HepG2 (cell line): ENCODE data around the gene ZNF575. TPM values are rescaled to one million over a fixed set of nuclear protein-coding genes. Genes with fewer than 3 reads are reported as not detected.

Source experiments
- ATAC-seq: fragments of 200-7000 bp; cut with Tn5 transposase; 3 replicates; pipeline ENCODE4 v1.9.1; 2020; ENCODE audit warnings: mild to moderate bottlenecking, moderate library complexity
- BruUV-seq: library from RNA; stranded (reverse); fragments of 400-500 nt; replicated peaks from 2 replicates; lab custom pipeline; 2021; lab: Mats Ljungman, UMichigan
- CTCF ChIA-PET: fragments of 300-600 bp; formaldehyde crosslinking; extraction: SDS; loops from one replicate; lab custom pipeline; 2021; ENCODE audit warnings: low total read pairs, inconsistent platforms, low intra/inter-chr PET ratio; lab: Yijun Ruan, JAX
- POLR2A ChIA-PET: fragments of 350-600 bp; sonication (Branson Sonifier 250); formaldehyde crosslinking; loops from one replicate; lab custom pipeline; 2020; ENCODE audit warnings: antibody characterized with exemption, inconsistent platforms; lab: Yijun Ruan, JAX
- DNase-seq: peaks from one replicate; pipeline ENCODE4 v3.0.0-alpha.2; 2015; ENCODE audit warnings: low spot score
- FAIRE-seq: peaks from 3 replicates; lab custom pipeline; 2011; peaks lifted over from hg19 to GRCh38; lab: Jason Lieb, UNC
- H2AFZ ChIP-seq: one replicate; pipeline ENCODE4 v1.6.1; 2011; ENCODE audit warnings: low read length, inconsistent platforms
- H3K27ac ChIP-seq: fragments of 300-600 bp; 3 replicates; pipeline ENCODE4 v1.8.0; 2011; ENCODE audit warnings: mixed run types, mild to moderate bottlenecking, mixed read lengths, low read length, inconsistent platforms; ENCODE audit not compliant: insufficient read depth; ENCODE audit errors: extremely low read length
- H3K27me3 ChIP-seq, 2 experiments: fragments of 200-600 bp in 1 of 2; 2 replicates in 1 of 2; 3 replicates in 1 of 2; pipeline versions ENCODE4 v1.6.0 to v1.8.0; 2011; ENCODE audit warnings: low read length in 2 of 2, mild to moderate bottlenecking in 2 of 2, moderate library complexity in 2 of 2, inconsistent platforms in 1 of 2; ENCODE audit not compliant: insufficient read depth in 2 of 2, control insufficient read depth in 1 of 2
- H3K36me3 ChIP-seq, 2 experiments: fragments of 200-600 bp in 1 of 2; replicated peaks in 1 of 2; 2 replicates in 1 of 2; 3 replicates in 1 of 2; pipeline versions ENCODE4 v1.5.1 to v1.8.0; 2011; ENCODE audit warnings: low read length in 2 of 2, inconsistent platforms in 1 of 2; ENCODE audit not compliant: insufficient read depth in 2 of 2, control insufficient read depth in 1 of 2
- H3K4me1 ChIP-seq: 2 replicates; pipeline ENCODE4 v1.5.1; 2012; ENCODE audit warnings: low read length, inconsistent platforms; ENCODE audit not compliant: insufficient read depth
- H3K4me2 ChIP-seq: 2 replicates; pipeline ENCODE4 v1.6.0; 2011; ENCODE audit warnings: low read depth, low read length, inconsistent platforms
- H3K4me3 ChIP-seq, 3 experiments: fragments of 200-600 bp in 1 of 3; sonication (generic), shearing (Covaris generic) in 1 of 3; replicated peaks in 1 of 3; 2 replicates each; pipeline ENCODE4 v1.5.1; 2011 to 2016; ENCODE audit warnings: low read length in 3 of 3, inconsistent platforms in 2 of 3, low read depth in 2 of 3, mild to moderate bottlenecking in 2 of 3, control low read depth in 1 of 3, mixed read lengths in 1 of 3; ENCODE audit not compliant: insufficient read depth in 1 of 3
- H3K79me2 ChIP-seq: one replicate; pipeline ENCODE4 v1.6.1; 2011; ENCODE audit warnings: low read length, inconsistent platforms; ENCODE audit not compliant: insufficient read depth
- H3K9ac ChIP-seq: 2 replicates; pipeline ENCODE4 v1.6.0; 2011; ENCODE audit warnings: mild to moderate bottlenecking, low read depth, low read length, inconsistent platforms; ENCODE audit not compliant: insufficient read depth
- H3K9me3 ChIP-seq: 2 replicates; pipeline ENCODE4 v1.5.1; 2012; ENCODE audit warnings: mild to moderate bottlenecking, low read length
- H4K20me1 ChIP-seq: 2 replicates; pipeline ENCODE4 v1.6.0; 2011; ENCODE audit warnings: inconsistent platforms, mild to moderate bottlenecking, low read length, moderate library complexity; ENCODE audit not compliant: insufficient read depth
- ISL2 ChIP-seq: sonication (generic); formaldehyde crosslinking; IDR thresholded peaks from 2 replicates; pipeline ENCODE4 v1.5.0; 2020; ENCODE audit warnings: missing genetic modification reagents
- MED1 ChIP-seq: sonication (generic); formaldehyde crosslinking; IDR thresholded peaks from 2 replicates; pipeline ENCODE4 v1.4.0; 2020; ENCODE audit warnings: missing genetic modification reagents
- PAX8 ChIP-seq: sonication (generic); formaldehyde crosslinking; IDR thresholded peaks from 2 replicates; pipeline ENCODE4 v1.8.0; 2022; ENCODE audit warnings: mild to moderate bottlenecking, missing genetic modification reagents, borderline replicate concordance
- POLR2A ChIP-seq, 2 experiments: IDR thresholded peaks; 2 replicates each; pipeline ENCODE4 v1.6.1; 2011; ENCODE audit warnings: low read depth in 2 of 2, low read length in 2 of 2, mild to moderate bottlenecking in 1 of 2, moderate library complexity in 1 of 2; ENCODE audit not compliant: insufficient read depth in 1 of 2
- RNF2 ChIP-seq: fragments of 450-650 bp; conservative IDR thresholded peaks from 2 replicates; pipeline ENCODE4 v1.6.1; 2016; ENCODE audit warnings: low read depth
- SMAD1 ChIP-seq: sonication (generic); formaldehyde crosslinking; IDR thresholded peaks from 2 replicates; pipeline ENCODE4 v1.4.0; 2020; ENCODE audit warnings: missing genetic modification reagents, low read depth, mild to moderate bottlenecking, borderline replicate concordance
- SP5 ChIP-seq: IDR thresholded peaks from 2 replicates; pipeline ENCODE4 v1.6.1; 2016; ENCODE audit warnings: low read depth, borderline replicate concordance
- ZNF205 ChIP-seq: IDR thresholded peaks from 2 replicates; pipeline ENCODE4 v1.6.1; 2018; ENCODE audit warnings: missing biosample characterization, missing genetic modification reagents
- ZNF878 ChIP-seq: sonication (generic); formaldehyde crosslinking; IDR thresholded peaks from 2 replicates; pipeline ENCODE4 v1.8.1; 2023; ENCODE audit warnings: mild to moderate bottlenecking, missing genetic modification reagents, moderate library complexity
- ZSCAN30 ChIP-seq: sonication (generic); formaldehyde crosslinking; IDR thresholded peaks from 2 replicates; pipeline ENCODE4 v1.5.0; 2020; ENCODE audit warnings: mild to moderate bottlenecking, missing genetic modification reagents
- WGBS: methylation state at CpG from one replicate; pipeline ENCODE4 v1.1.6; 2017; ENCODE audit warnings: low lambda C conversion rate; 5-methylcytosine and 5-hydroxymethylcytosine counted together
- in situ Hi-C: cut with HindIII; loops from 2 replicates; pipeline ENCODE4 v1.10.0; 2017; ENCODE audit warnings: low pct_unique_long_range_greater_than_20kb; ENCODE audit not compliant: extremely low pct_ligation_motif_present
- intact Hi-C: fragments of 100-400 bp; cut with micrococcal nuclease; formaldehyde crosslinking; loops from one replicate; pipeline ENCODE4 v1.10.0; 2022; ENCODE audit not compliant: unreplicated experiment
- polyA plus RNA-seq, 8 experiments: library from polyadenylated mRNA; depleted of rRNA in 3 of 8; stranded (reverse) in 7 of 8; unstranded in 1 of 8; fragments of >200 nt; fragmentation: Illumina TruSeq in 4 of 8; extraction: Trizol in 4 of 8; gene quantifications; 2 replicates each; pipeline versions ENCODE4 v1.2.1 to v1.2.3, GENCODE V29; 2011 to 2016; ENCODE audit warnings: low read depth in 4 of 8, missing spikeins in 1 of 8, mixed read lengths in 1 of 8; ENCODE audit not compliant: insufficient read depth in 1 of 8
- total RNA-seq, 5 experiments: library from RNA; depleted of rRNA; stranded (reverse); fragments of >200 nt; fragmentation: Illumina TruSeq; extraction: Trizol; gene quantifications; 2 replicates each; pipeline ENCODE4 v1.2.3, GENCODE V29; 2016; ENCODE audit warnings: low read depth in 1 of 5
- TF ChIP-seq, protein P1 (sequence below): sonication (generic); formaldehyde crosslinking; IDR thresholded peaks from 2 replicates; pipeline ENCODE4 v1.4.0; 2020; ENCODE audit warnings: mild to moderate bottlenecking, missing genetic modification reagents
- TF ChIP-seq, protein P2 (sequence below): sonication (generic); formaldehyde crosslinking; IDR thresholded peaks from 2 replicates; pipeline ENCODE4 v1.8.1; 2023; ENCODE audit warnings: missing genetic modification reagents, mild to moderate bottlenecking, borderline replicate concordance
- TF ChIP-seq, protein P3 (sequence below): sonication (generic); formaldehyde crosslinking; IDR thresholded peaks from 2 replicates; pipeline ENCODE4 v1.4.0; 2020; ENCODE audit warnings: mild to moderate bottlenecking, missing genetic modification reagents, borderline replicate concordance

ZNF575 gene
- total and polyA plus RNA-seq, 2 of the 13 experiments (the other 11 are each of a cell fraction or from before 2014, with no cell fraction given) = 0.17 to 0.27 TPM

DNA sequence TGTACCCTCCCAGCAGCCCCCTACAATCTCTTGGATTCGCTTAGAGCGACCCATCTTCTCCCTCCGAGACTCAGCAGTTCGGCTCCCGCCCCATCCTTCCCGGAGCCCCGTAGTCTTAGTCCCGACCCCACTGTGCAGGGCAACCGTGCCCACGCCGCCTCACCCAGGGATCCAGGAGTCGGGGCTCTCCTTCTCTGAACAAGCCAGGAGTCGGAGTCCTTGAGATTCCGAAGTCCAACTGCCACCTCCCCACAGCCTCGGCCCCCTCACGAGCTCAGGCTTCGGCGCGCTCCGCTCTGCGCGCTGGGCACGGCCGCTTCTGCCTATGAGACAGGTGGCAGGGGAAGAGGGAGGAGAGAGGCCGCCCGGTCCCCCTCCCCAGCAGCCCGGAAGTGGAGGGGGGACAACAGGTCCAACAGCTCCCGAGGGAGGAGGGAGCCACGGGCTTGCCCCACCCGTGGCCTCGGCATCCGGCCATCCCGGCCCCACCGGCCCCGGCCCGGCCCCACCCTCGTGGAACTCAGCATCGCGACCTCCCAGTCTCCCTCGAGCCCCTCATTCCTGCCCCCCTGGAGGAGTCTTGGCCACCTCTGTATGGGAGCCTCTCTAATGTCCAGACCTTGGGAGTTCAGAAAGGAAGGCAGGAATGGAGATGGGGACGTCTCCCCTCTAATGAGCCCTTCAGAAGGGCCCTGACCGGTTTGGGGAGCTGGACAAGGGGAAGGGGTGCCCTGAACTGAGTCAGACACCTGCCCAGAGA, 28.4 kb upstream of the ZNF575 start, which contains the start of gene PHLDB3:
Gene PHLDB3, minus strand, starts transcription at position 321 of the 760 bp plus-strand sequence. CDS start 628 bp downstream, outside the sequence.
- DNase-seq = peak; percentile 38
- Histone ChIP-seq H3K4me1 (peaks cover 42% of the 10 kb centered on the region), H3K27me3 (no peaks in the 10 kb centered on the region; a peak in 1 of 5 replicates), H3K36me3 (peaks cover 1 to 4% of the 10 kb centered on the region in 2 experiments; a peak in 2 of 5 replicates), H3K79me2 (peaks cover 11% of the 10 kb centered on the region), H4K20me1 (no peaks in the 10 kb centered on the region), H3K9me3 (no peaks in the 10 kb centered on the region), H3K4me2 (peak within 1 kb of the TSS; percentile 84), H3K9ac (peak within 1 kb of the TSS; percentile 92), H3K4me3 (peak within 1 kb of the TSS; percentile 86 to 97 (median 95)), H2AFZ (peak within 1 kb of the TSS; percentile 34), H3K27ac (peak within 1 kb of the TSS; percentile 79)
- FAIRE-seq = no peak
- ChIA-PET POLR2A (interaction anchor here (0.7 to 2.2 kb wide), 16 partner anchors 9 to 164 kb away, joined by 3 to 47 read pairs (median 6); partner anchors contain the start of genes IRGQ and ZNF576), CTCF (interaction anchor here (1.6 kb wide), 1 partner anchor 58 kb away, joined by 10 read pairs; no protein-coding TSS in a partner anchor)
- intact Hi-C loops (loop anchor here (1.0 to 2.0 kb wide), 2 partner anchors 42 to 57 kb away; no protein-coding TSS in a partner anchor), in situ Hi-C loops (no loop called here)
- 4% methylated on average over 20 of the region's 42 CpGs for WGBS
- ATAC-seq = peak; percentile 77
- BruUV-seq = no TSS peak
- 0 out of 2 replicates have a peak, but pooled peaks have one; percentile 25 for TF ChIP-seq SP5 (CRISPR knock-in tag)
- TF ChIP-seq ZSCAN30 (CRISPR knock-in tag) = no peak
- 0 out of 2 replicates have a peak, but pooled peaks have one; percentile 17 for TF ChIP-seq SMAD1 (CRISPR knock-in tag)
- TF ChIP-seq MED1 (CRISPR knock-in tag) = no peak
- no peak for TF ChIP-seq PAX8 (CRISPR knock-in tag)
- TF ChIP-seq, protein P1, sequence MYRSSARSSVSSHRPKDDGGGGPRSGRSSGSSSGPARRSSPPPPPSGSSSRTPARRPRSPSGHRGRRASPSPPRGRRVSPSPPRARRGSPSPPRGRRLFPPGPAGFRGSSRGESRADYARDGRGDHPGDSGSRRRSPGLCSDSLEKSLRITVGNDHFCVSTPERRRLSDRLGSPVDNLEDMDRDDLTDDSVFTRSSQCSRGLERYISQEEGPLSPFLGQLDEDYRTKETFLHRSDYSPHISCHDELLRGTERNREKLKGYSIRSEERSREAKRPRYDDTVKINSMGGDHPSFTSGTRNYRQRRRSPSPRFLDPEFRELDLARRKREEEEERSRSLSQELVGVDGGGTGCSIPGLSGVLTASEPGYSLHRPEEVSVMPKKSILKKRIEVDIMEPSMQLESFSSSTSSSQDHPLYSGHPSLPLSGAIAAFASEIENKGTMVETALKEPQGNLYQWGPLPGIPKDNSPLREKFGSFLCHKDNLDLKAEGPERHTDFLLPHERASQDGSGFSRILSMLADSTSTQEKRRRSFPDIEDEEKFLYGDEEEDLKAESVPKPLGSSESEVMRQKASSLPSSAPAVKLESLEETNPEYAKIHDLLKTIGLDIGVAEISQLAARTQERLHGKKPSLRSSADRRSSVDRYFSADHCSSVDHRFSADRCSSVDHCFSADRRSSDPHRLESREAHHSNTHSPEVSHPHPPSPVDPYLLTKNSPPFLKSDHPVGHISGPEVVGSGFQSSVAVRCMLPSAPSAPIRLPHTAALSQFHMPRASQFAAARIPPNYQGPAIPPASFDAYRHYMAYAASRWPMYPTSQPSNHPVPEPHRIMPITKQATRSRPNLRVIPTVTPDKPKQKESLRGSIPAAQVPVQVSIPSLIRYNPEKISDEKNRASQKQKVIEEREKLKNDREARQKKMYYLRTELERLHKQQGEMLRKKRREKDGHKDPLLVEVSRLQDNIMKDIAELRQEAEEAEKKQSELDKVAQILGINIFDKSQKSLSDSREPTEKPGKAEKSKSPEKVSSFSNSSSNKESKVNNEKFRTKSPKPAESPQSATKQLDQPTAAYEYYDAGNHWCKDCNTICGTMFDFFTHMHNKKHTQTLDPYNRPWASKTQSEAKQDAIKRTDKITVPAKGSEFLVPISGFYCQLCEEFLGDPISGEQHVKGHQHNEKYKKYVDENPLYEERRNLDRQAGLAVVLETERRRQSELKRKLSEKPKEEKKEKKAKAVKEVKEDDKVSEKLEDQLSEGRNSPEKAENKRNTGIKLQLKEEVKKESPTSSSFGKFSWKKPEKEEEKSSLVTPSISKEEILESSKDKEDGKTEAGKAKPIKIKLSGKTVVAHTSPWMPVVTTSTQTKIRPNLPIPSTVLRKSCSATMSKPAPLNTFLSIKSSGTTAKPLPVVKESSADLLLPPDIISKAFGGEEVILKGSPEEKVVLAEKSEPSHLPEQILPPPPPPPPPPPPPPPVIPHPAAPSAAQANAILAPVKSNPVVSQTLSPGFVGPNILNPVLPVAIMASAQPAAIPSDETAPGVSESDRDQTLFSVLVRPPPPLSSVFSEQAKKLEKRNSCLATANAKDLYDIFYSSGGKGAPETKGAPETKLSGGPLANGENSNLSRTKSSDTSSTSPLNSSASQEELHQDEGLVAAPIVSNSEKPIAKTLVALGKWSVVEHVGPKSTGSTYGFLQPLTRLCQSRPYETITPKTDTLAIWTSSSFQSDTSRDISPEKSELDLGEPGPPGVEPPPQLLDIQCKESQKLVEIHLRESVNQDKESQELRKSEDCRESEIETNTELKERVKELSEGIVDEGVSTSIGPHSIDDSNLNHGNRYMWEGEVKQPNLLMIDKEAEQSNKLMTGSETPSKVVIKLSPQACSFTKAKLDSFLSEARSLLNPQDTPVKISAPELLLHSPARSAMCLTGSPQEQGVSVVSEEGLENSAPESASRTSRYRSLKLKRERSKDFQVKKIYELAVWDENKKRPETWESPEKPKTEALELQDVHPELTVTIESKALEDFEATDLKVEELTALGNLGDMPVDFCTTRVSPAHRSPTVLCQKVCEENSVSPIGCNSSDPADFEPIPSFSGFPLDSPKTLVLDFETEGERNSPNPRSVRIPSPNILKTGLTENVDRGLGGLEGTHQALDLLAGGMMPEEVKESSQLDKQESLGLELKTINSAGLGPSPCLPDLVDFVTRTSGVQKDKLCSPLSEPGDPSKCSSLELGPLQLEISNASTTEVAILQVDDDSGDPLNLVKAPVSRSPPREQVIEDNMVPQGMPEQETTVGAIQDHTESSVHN = no peak
- 0 out of 2 replicates have a peak, but pooled peaks have one; percentile 36 for TF ChIP-seq ZNF878 (CRISPR knock-in tag)
- TF ChIP-seq ISL2 (CRISPR knock-in tag) = 0 out of 2 replicates have a peak, but pooled peaks have one; percentile 3
- TF ChIP-seq RNF2 = no peak
- TF ChIP-seq POLR2A (IDR thresholded peaks at IDR 0.05; ENCODE audit: insufficient read depth in 1 of 2, low read depth in 2 of 2, low read length in 2 of 2) = peak; percentile 30 to 74; a peak in 2 of 4 replicates
- TF ChIP-seq, protein P2, sequence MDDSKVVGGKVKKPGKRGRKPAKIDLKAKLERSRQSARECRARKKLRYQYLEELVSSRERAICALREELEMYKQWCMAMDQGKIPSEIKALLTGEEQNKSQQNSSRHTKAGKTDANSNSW (CRISPR knock-in tag) = no peak
- TF ChIP-seq, protein P3, sequence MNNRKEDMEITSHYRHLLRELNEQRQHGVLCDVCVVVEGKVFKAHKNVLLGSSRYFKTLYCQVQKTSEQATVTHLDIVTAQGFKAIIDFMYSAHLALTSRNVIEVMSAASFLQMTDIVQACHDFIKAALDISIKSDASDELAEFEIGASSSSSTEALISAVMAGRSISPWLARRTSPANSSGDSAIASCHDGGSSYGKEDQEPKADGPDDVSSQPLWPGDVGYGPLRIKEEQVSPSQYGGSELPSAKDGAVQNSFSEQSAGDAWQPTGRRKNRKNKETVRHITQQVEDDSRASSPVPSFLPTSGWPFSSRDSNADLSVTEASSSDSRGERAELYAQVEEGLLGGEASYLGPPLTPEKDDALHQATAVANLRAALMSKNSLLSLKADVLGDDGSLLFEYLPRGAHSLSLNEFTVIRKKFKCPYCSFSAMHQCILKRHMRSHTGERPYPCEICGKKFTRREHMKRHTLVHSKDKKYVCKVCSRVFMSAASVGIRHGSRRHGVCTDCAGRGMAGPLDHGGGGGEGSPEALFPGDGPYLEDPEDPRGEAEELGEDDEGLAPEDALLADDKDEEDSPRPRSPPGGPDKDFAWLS (CRISPR knock-in tag) = 0 out of 2 replicates have a peak, but pooled peaks have one; percentile 45
- no peak for TF ChIP-seq ZNF205
